Prostate gland (tissue), 2 donors: ENCODE data around the gene MPHOSPH6.
"Not testable (repeated sequence)": the region's sequence is repeated elsewhere in the genome, so short reads cannot be mapped to it uniquely, and the experiment has no call there.

Experiments
- POLR2A ChIP-seq: fragments of 450-650 bp; IDR thresholded peaks from one replicate; pipeline ENCODE4 v1.6.1; 2016; ENCODE audit warnings: antibody characterized with exemption, mild to moderate bottlenecking
- POLR2AphosphoS5 ChIP-seq: sonication (generic); formaldehyde crosslinking; IDR thresholded peaks from one replicate; pipeline ENCODE4 v1.6.1; 2017; ENCODE audit warnings: antibody characterized with exemption
- TF ChIP-seq, protein P1 (sequence below), 4 experiments: fragments of 200-600 bp in 2 of 4; fragments of 450-650 bp in 2 of 4; sonication (generic) in 2 of 4; IDR thresholded peaks; 1 replicate in 3 of 4; 2 replicates in 1 of 4; pipeline ENCODE4 v1.5.1; 2016 to 2019; ENCODE audit warnings: antibody characterized with exemption in 4 of 4, mild to moderate bottlenecking in 2 of 4, moderate library complexity in 2 of 4

DNA sequence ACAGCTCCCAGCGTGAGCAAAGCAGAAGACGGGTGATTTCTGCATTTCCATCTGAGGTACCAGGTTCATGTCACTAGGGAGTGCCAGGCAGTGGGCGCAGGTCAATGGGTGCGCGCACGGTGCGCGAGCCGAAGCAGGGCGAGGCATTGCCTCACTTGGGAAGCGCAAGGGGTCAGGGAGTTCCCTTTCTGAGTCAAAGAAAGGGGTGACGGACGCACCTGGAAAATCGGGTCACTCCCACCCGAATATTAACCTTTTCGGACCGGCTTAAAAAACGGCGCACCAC lies 30.8 kb downstream of the MPHOSPH6 start:
- TF ChIP-seq, protein P1, sequence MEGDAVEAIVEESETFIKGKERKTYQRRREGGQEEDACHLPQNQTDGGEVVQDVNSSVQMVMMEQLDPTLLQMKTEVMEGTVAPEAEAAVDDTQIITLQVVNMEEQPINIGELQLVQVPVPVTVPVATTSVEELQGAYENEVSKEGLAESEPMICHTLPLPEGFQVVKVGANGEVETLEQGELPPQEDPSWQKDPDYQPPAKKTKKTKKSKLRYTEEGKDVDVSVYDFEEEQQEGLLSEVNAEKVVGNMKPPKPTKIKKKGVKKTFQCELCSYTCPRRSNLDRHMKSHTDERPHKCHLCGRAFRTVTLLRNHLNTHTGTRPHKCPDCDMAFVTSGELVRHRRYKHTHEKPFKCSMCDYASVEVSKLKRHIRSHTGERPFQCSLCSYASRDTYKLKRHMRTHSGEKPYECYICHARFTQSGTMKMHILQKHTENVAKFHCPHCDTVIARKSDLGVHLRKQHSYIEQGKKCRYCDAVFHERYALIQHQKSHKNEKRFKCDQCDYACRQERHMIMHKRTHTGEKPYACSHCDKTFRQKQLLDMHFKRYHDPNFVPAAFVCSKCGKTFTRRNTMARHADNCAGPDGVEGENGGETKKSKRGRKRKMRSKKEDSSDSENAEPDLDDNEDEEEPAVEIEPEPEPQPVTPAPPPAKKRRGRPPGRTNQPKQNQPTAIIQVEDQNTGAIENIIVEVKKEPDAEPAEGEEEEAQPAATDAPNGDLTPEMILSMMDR (IDR thresholded peaks at IDR 0.05) = not testable (repeated sequence)
- not testable (repeated sequence) for TF ChIP-seq POLR2A, POLR2AphosphoS5
